Smooth muscle cell (in vitro differentiated cells): ENCODE data around the gene TSPAN32. TPM values are rescaled to one million over a fixed set of nuclear protein-coding genes. Genes with fewer than 3 reads are reported as not detected.

Experiments used
- DNase-seq: peaks from one replicate; lab custom pipeline; 2025; ENCODE audit not compliant: unreplicated experiment; lab: John Stamatoyannopoulos, UW
- H2AFZ ChIP-seq: fragments of 200-600 bp; sonication (generic); 2 replicates; pipeline ENCODE4 v1.6.0; 2016; ENCODE audit warnings: antibody characterized with exemption, low read depth, mild to moderate bottlenecking
- H3F3A ChIP-seq: fragments of 200-600 bp; sonication (generic); 2 replicates; pipeline ENCODE4 v1.6.0; 2017; ENCODE audit warnings: antibody characterized with exemption, low read depth
- H3K27ac ChIP-seq: fragments of 200-600 bp; sonication (generic); 2 replicates; pipeline ENCODE4 v1.5.1; 2016; ENCODE audit warnings: low read depth, mild to moderate bottlenecking
- H3K27me3 ChIP-seq: fragments of 200-600 bp; sonication (generic); 2 replicates; pipeline ENCODE4 v1.6.1; 2016; ENCODE audit warnings: low read depth, mild to moderate bottlenecking
- H3K36me3 ChIP-seq: fragments of 200-600 bp; sonication (generic); 2 replicates; pipeline ENCODE4 v1.5.1; 2016; ENCODE audit warnings: low read depth
- H3K4me1 ChIP-seq: fragments of 200-600 bp; sonication (generic); 2 replicates; pipeline ENCODE4 v1.5.1; 2016; ENCODE audit warnings: low read depth
- H3K4me2 ChIP-seq: fragments of 200-600 bp; sonication (generic); 2 replicates; pipeline ENCODE4 v1.6.0; 2016; ENCODE audit warnings: mild to moderate bottlenecking
- H3K4me3 ChIP-seq: fragments of 200-600 bp; sonication (generic); 2 replicates; pipeline ENCODE4 v1.5.1; 2016; ENCODE audit warnings: mild to moderate bottlenecking
- H3K79me2 ChIP-seq: fragments of 200-600 bp; sonication (generic); 2 replicates; pipeline ENCODE4 v1.6.0; 2016; ENCODE audit warnings: low read depth, mild to moderate bottlenecking
- H3K9ac ChIP-seq: fragments of 200-600 bp; sonication (generic); 2 replicates; pipeline ENCODE4 v1.6.0; 2016; ENCODE audit warnings: low read depth
- H3K9me3 ChIP-seq: fragments of 200-600 bp; sonication (generic); replicated peaks from 2 replicates; pipeline ENCODE4 v1.5.1; 2016; ENCODE audit warnings: low read depth
- H4K20me1 ChIP-seq: fragments of 200-600 bp; sonication (generic); 2 replicates; pipeline ENCODE4 v1.6.0; 2016; ENCODE audit warnings: low read depth
- WGBS: methylation state at CpG from one replicate; pipeline ENCODE4 v1.1.7; 2016; ENCODE audit warnings: low lambda C conversion rate; 5-methylcytosine and 5-hydroxymethylcytosine counted together
- polyA plus RNA-seq: library from polyadenylated mRNA; unstranded; fragments of >200 nt; fragmentation: Nextera tagmentation; extraction: Ambion mirVana; gene quantifications from 2 replicates; pipeline ENCODE4 v1.2.1, GENCODE V29; 2016
- total RNA-seq: library from RNA; depleted of rRNA; stranded (reverse); fragments of >200 nt; gene quantifications from 2 replicates; pipeline ENCODE4 v1.2.3, GENCODE V29; 2014
- TF ChIP-seq, protein P1 (sequence below): fragments of 200-600 bp; sonication (generic); IDR thresholded peaks from 2 replicates; pipeline ENCODE4 v1.5.1; 2017; ENCODE audit warnings: borderline replicate concordance, mild to moderate bottlenecking, antibody characterized with exemption; ENCODE audit not compliant: insufficient read depth, poor library complexity, severe bottlenecking

The TSPAN32 gene
- total and polyA plus RNA-seq, 2 experiments from 2014 or later: not detected

DNA sequence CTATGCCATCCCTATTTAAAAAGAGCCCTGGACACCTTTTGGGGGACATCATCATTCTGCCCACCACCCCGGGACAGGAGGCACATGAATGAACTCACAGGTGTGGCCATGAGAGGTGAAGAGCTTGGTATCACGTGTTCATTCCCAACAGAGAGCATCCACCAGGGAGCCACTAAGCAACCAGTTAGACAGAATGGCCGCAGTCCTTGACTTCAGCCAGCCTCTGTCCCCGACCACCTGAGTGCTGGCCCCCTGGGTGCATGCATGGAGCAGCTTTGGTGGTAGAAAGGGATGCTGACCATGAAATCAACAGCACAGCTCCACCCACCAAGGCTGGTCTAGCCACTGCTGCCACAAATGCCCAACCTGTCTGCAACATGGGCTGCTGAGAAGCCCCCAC is 44.2 kb downstream of the TSPAN32 start:
- no peak for DNase-seq
- Histone ChIP-seq H3K9ac (no peak overlapping the region), H3K79me2 (no peaks in the 10 kb centered on the region), H3K9me3 (no peaks in the 10 kb centered on the region), H4K20me1 (no peaks in the 10 kb centered on the region), H3F3A (no peaks in the 10 kb centered on the region), H3K27me3 (no peaks in the 10 kb centered on the region), H3K4me1 (no peaks in the 10 kb centered on the region), H3K4me2 (no peak overlapping the region), H3K36me3 (no peaks in the 10 kb centered on the region), H2AFZ (no peak overlapping the region), H3K27ac (no peak overlapping the region), H3K4me3 (no peak overlapping the region)
- WGBS: 85% methylated on average over 4 of the region's 4 CpGs
- TF ChIP-seq, protein P1, sequence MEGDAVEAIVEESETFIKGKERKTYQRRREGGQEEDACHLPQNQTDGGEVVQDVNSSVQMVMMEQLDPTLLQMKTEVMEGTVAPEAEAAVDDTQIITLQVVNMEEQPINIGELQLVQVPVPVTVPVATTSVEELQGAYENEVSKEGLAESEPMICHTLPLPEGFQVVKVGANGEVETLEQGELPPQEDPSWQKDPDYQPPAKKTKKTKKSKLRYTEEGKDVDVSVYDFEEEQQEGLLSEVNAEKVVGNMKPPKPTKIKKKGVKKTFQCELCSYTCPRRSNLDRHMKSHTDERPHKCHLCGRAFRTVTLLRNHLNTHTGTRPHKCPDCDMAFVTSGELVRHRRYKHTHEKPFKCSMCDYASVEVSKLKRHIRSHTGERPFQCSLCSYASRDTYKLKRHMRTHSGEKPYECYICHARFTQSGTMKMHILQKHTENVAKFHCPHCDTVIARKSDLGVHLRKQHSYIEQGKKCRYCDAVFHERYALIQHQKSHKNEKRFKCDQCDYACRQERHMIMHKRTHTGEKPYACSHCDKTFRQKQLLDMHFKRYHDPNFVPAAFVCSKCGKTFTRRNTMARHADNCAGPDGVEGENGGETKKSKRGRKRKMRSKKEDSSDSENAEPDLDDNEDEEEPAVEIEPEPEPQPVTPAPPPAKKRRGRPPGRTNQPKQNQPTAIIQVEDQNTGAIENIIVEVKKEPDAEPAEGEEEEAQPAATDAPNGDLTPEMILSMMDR: no peak

DNA sequence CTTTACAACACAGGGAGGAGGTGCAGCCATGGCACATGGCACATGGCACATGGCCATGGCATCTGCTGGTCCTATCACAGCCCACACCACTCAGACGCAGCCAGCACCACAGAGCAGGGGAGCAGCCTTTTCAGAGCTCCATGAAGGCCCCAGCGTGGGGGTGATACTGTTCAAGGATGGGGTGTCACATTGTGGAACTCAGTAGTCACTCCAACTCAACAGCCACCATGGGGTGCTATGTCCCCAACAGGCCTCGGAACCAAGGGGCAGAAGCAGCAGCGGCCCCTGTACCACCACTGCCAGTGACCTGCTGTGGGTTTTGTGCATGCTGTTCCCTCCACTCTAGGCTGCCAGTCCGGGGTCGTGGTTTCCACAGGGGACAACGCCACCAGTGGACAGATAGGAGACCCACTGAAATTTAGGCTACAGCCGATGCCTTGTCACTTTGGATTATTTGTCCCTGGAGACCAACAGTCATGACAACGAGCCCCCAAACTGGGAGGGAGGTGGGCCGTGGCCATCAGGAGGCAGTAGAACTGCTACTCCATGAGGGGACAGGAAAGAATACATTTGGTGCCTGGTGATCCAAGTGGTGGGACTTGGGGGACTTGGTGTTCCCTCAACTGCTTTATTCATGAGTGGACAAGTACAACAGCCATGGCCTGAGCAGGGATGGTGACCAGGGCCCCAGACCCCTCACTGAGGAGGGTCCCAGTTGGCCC is 44.9 kb downstream of the TSPAN32 start:
- no peak overlapping the region for H3K4me2 ChIP-seq
- H3K9ac ChIP-seq: no peak overlapping the region
- no peaks in the 10 kb centered on the region for H3K36me3 ChIP-seq
- no peak overlapping the region for H3K4me3 ChIP-seq
- no peaks in the 10 kb centered on the region for H4K20me1 ChIP-seq
- H3K9me3 ChIP-seq: no peaks in the 10 kb centered on the region
- H3K4me1 ChIP-seq: no peaks in the 10 kb centered on the region
- H3K79me2 ChIP-seq: no peaks in the 10 kb centered on the region
- no peak overlapping the region for H3K27ac ChIP-seq
- no peaks in the 10 kb centered on the region for H3K27me3 ChIP-seq
- WGBS: 81% methylated on average over 10 of the region's 10 CpGs
- DNase-seq: no peak
- no peak overlapping the region for H2AFZ ChIP-seq
- TF ChIP-seq, protein P1: no peak
- H3F3A ChIP-seq: no peaks in the 10 kb centered on the region

DNA sequence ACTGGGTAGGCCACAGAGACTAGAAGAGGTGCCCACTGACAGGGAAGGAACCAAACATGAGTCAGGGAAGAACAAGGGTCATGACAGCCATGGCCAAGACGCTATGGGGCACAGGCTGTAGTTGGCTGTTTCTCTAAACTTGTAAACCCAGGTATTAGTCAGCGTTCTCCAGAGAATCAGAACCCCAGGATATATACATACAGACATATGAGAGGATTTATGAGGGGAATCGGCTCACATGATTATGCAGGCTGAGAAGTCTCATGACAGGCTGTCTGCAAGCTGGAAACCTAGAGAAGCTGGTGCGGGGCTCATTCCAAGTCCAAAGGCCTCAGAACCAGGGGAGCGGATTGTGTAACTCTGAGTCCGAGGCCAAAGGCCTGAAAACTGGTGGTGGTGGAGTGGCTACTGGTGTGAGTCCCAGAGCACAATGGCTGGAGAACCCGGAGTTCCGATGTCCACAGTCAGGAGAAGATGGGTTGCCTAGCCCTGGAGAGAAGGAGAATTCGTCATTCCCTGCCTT is 45.6 kb downstream of the TSPAN32 start:
- H3K79me2 ChIP-seq: no peaks in the 10 kb centered on the region
- 82% methylated on average over 9 of the region's 9 CpGs for WGBS
- no peak overlapping the region for H2AFZ ChIP-seq
- no peak overlapping the region for H3K9ac ChIP-seq
- no peaks in the 10 kb centered on the region for H4K20me1 ChIP-seq
- no peaks in the 10 kb centered on the region for H3F3A ChIP-seq
- H3K4me1 ChIP-seq: no peaks in the 10 kb centered on the region
- H3K36me3 ChIP-seq: no peaks in the 10 kb centered on the region
- no peak overlapping the region for H3K4me2 ChIP-seq
- no peak for DNase-seq
- no peaks in the 10 kb centered on the region for H3K27me3 ChIP-seq
- no peak overlapping the region for H3K4me3 ChIP-seq
- no peak overlapping the region for H3K27ac ChIP-seq
- TF ChIP-seq, protein P1: no peak
- H3K9me3 ChIP-seq: no peaks in the 10 kb centered on the region

DNA sequence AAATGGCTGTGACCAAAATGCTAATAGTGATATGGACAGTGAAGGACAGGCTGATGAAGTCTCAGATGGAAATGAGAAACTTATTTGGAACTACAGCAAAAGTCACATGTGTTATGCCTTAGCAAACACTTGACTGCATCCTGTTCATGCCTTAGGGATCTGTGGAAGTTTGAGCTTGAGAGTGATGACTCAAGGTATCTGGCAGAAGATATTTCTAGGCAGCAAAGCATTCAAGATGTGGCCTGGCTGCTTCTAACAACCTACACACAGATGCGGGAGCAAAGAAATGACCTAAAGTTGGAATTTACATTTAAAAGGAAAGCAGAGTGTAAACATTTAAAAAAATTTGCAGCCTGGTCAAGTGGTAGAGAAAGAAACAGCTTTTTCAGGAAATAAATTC is 47.2 kb downstream of the TSPAN32 start:
- no peak overlapping the region for H2AFZ ChIP-seq
- no peaks in the 10 kb centered on the region for H3F3A ChIP-seq
- H3K36me3 ChIP-seq: no peaks in the 10 kb centered on the region
- no peak overlapping the region for H3K27ac ChIP-seq
- no peaks in the 10 kb centered on the region for H3K27me3 ChIP-seq
- TF ChIP-seq, protein P1: no peak
- no peak overlapping the region for H3K4me2 ChIP-seq
- H3K4me1 ChIP-seq: no peaks in the 10 kb centered on the region
- DNase-seq: no peak
- no peak overlapping the region for H3K9ac ChIP-seq
- no peaks in the 10 kb centered on the region for H3K79me2 ChIP-seq
- H4K20me1 ChIP-seq: no peaks in the 10 kb centered on the region
- H3K4me3 ChIP-seq: no peak overlapping the region
- WGBS: 95% methylated on average over 1 of the region's 1 CpG
- H3K9me3 ChIP-seq: no peaks in the 10 kb centered on the region
